GM23248 (cell line): ENCODE data around the gene RNF224.

Source experiments
- EZH2 ChIP-seq: fragments of 200-600 bp; sonication (generic); IDR thresholded peaks from 2 replicates; pipeline ENCODE4 v1.6.1; 2018; ENCODE audit warnings: antibody characterized with exemption, mild to moderate bottlenecking; ENCODE audit not compliant: insufficient read depth, poor library complexity, severe bottlenecking
- EZH2phosphoT487 ChIP-seq: fragments of 200-600 bp; sonication (generic); IDR thresholded peaks from 2 replicates; pipeline ENCODE4 v1.6.1; 2018; ENCODE audit warnings: antibody characterized with exemption, moderate library complexity, mild to moderate bottlenecking, low read depth; ENCODE audit not compliant: insufficient read depth

DNA sequence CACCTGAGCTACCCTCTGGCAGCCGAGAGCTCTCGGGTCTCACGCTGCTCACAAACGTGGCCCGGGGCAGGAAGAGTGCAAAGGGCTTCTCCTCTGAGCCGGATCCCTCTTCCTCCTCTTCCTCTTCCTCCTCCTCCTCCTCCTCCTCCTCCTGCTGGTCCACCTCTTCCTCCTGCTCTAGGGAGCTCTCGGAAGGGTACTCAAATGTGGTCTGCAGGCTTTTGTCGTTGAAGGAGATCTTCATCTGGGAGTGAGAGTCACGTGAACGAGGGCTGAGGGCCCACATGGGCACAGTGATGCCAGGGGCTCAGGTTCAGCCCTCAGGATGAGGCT lies 34.9 kb upstream of the RNF224 start:
- TF ChIP-seq EZH2 (no peak), EZH2phosphoT487 (no peak)
